Heart left ventricle (tissue), 16 donors: Measurements from ENCODE around the gene PAN3. TPM values are rescaled to one million over a fixed set of nuclear protein-coding genes. Genes with fewer than 3 reads are reported as not detected.

Experiments used
- ATAC-seq, 4 donors: fragments of 200-7000 bp; cut with Tn5 transposase; one replicate each; pipeline ENCODE4 v1.9.1; 2020 to 2022; ENCODE audit warnings: moderate library complexity in 4 of 4, mild to moderate bottlenecking in 3 of 4, moderate number of reproducible peaks in 1 of 4
- DNase-seq, 5 donors: peaks; one replicate each; pipeline ENCODE4 v3.0.0-alpha.2; 2020
- H3K27ac ChIP-seq, 12 donors: fragments of 200-600 bp; sonication (generic) in 4 of 12; one replicate each; pipeline versions ENCODE4 v1.5.0 to v1.8.0; 2016 to 2022; ENCODE audit warnings: mild to moderate bottlenecking in 2 of 12
- H3K27me3 ChIP-seq, 9 donors: fragments of 200-600 bp; sonication (generic) in 2 of 9; one replicate each; pipeline versions ENCODE4 v1.5.1 to v1.8.0; 2016 to 2022; ENCODE audit warnings: mild to moderate bottlenecking in 3 of 9
- H3K36me3 ChIP-seq, 9 donors: fragments of 200-600 bp; sonication (generic) in 2 of 9; one replicate each; pipeline versions ENCODE4 v1.5.0 to v1.8.0; 2018 to 2022; ENCODE audit warnings: mild to moderate bottlenecking in 2 of 9
- H3K4me1 ChIP-seq, 12 donors: fragments of 200-600 bp; sonication (generic) in 4 of 12; one replicate each; pipeline versions ENCODE4 v1.5.0 to v1.8.0; 2016 to 2022; ENCODE audit warnings: mild to moderate bottlenecking in 3 of 12
- H3K4me3 ChIP-seq, 12 donors: fragments of 200-600 bp; sonication (generic) in 4 of 12; one replicate each; pipeline versions ENCODE4 v1.5.0 to v1.8.0; 2017 to 2022; ENCODE audit warnings: mild to moderate bottlenecking in 9 of 12, moderate library complexity in 4 of 12
- H3K9me3 ChIP-seq, 12 donors: fragments of 200-600 bp; sonication (generic) in 4 of 12; one replicate each; pipeline versions ENCODE4 v1.5.0 to v1.8.0; 2016 to 2022; ENCODE audit warnings: mild to moderate bottlenecking in 1 of 12
- CTCF ChIP-seq, 12 donors: fragments of 200-600 bp; sonication (generic) in 4 of 12; IDR thresholded peaks; one replicate each; pipeline versions ENCODE4 v1.5.0 to v1.8.0; 2018 to 2022; ENCODE audit warnings: antibody characterized with exemption in 12 of 12, mild to moderate bottlenecking in 5 of 12
- POLR2A ChIP-seq, 2 donors: fragments of 450-650 bp; IDR thresholded peaks; one replicate each; pipeline ENCODE4 v1.6.1; 2017; ENCODE audit warnings: antibody characterized with exemption in 2 of 2, mild to moderate bottlenecking in 2 of 2, moderate library complexity in 2 of 2
- WGBS, 4 donors: extraction: QIAGEN DNeasy Blood & Tissue Kit in 2 of 4; methylation state at CpG; one replicate each; pipeline versions ENCODE4 v1.1.5 to v1.1.7; 2013 to 2018; 5-methylcytosine and 5-hydroxymethylcytosine counted together
- intact Hi-C, 10 donors: fragments of 100-400 bp; cut with DNase I; formaldehyde crosslinking; loops; one replicate each; pipeline versions ENCODE4 v1.11.1 to v1.14.2; 2022
- polyA plus RNA-seq, 2 donors: library from polyadenylated mRNA; stranded (reverse); fragments of 200-250 nt; gene quantifications; one replicate each; pipeline ENCODE4 v1.2.3, GENCODE V29; 2013
- total RNA-seq, 9 donors: library from RNA; depleted of rRNA in 2 of 9; stranded (reverse); fragments of >200 nt in 2 of 9; fragmentation: NEBNext Ultra II Directional in 3 of 9; extraction: Animal tissue kit (Norgen Biotek cat#: 25700) in 3 of 9; gene quantifications; one replicate each; pipeline versions ENCODE4 v1.1.0 to v1.2.4, GENCODE V29; 2016 to 2023
- donor health status: ischemic (EF 13 %, LVEDD 7.1; RV severe dilation, severe dysfunction).
- donor health status: healthy with polysubstance abuse.
- donor health status: DM: no; HTN: yes; CAD: no.
- donor health status: DM: no; HTN: no; CAD: no.
- donor health status: ischemic (EF 25% LVEDD 6.9; RV normal size, moderate dysfunction).
- donor health status: ischemic (EF 25% LVEDD 5.7; RV mildly dilated, moderate dysfunction).
- donor health status: healthy.
- donor health status: DM: yes; HTN: yes; CAD: no.
- donor health status: ischemic (EF 35%, LVEDD 5.7; RV mildly dilated, moderate dysfunction).
- donor health status: nonischemic (EF 11% LVEDD 7.7; RV severe dilation, severe dysfunction).
- donor health status: DM: yes; HTN: yes; CAD: no.
- donor health status: PGD.
- donor health status: ischemic (EF 29% LVEDD 5.4; RV normal size, mild dysfunction).
- donor health status: nonischemic (EF 23%, LVEDD 6.1; RV moderate dilation, normal function).

Gene PAN3
- total and polyA plus RNA-seq, 11 donors = 4.1 to 18.8 (median 9.2) TPM

GRCh38 chr13:28116736-28117135 is 21.6 kb upstream of the PAN3 start:
- Histone ChIP-seq H3K27me3 (peaks cover 0 to 7% (median 0%) of the 10 kb centered on the region in 9 donors), H3K27ac (no peak overlapping the region), H3K4me1 (peaks cover 0 to 7% (median 0%) of the 10 kb centered on the region in 12 donors), H3K4me3 (no peak overlapping the region), H3K36me3 (no peaks in the 10 kb centered on the region), H3K9me3 (no peaks in the 10 kb centered on the region)
- ATAC-seq = no peak
- DNase-seq = no peak
- 77 to 87% (median 81%) methylated on average over 1 of the region's 1 CpG for WGBS, 4 donors
- no peak for TF ChIP-seq CTCF (IDR thresholded peaks at IDR 0.05)
- no peak for TF ChIP-seq POLR2A (IDR thresholded peaks at IDR 0.05)
- intact Hi-C loops = no loop called here

- peak in 3 of 4 donors; percentile 49 to 57 (median 50) for ATAC-seq
- WGBS, 4 donors = 43 to 61% (median 50%) methylated on average over 9 of the region's 9 CpGs
- no peak for TF ChIP-seq CTCF (IDR thresholded peaks at IDR 0.05)
- no peak for TF ChIP-seq POLR2A (IDR thresholded peaks at IDR 0.05)
- no peak overlapping the region for H3K27ac ChIP-seq
- H3K9me3 ChIP-seq = no peaks in the 10 kb centered on the region
- H3K36me3 ChIP-seq = no peaks in the 10 kb centered on the region
- peaks cover 0 to 7% (median 0%) of the 10 kb centered on the region in 12 donors for H3K4me1 ChIP-seq
- H3K4me3 ChIP-seq = no peak overlapping the region
- intact Hi-C loops = no loop called here
- DNase-seq = peak; percentile 48 to 81 (median 55)
- H3K27me3 ChIP-seq = peaks cover 0 to 7% (median 0%) of the 10 kb centered on the region in 9 donors
Observed at GRCh38 chr13:28117689-28118377, 20.5 kb upstream of the PAN3 start.

GRCh38 chr13:28120317-28120716 is 18.0 kb upstream of the PAN3 start:
- no peak for DNase-seq
- intact Hi-C loops = no loop called here
- TF ChIP-seq POLR2A (IDR thresholded peaks at IDR 0.05) (no peak), CTCF (IDR thresholded peaks at IDR 0.05) (no peak)

GRCh38 chr13:28121224-28121623 is 17.1 kb upstream of the PAN3 start:
- 92 to 98% (median 96%) methylated on average over 8 of the region's 8 CpGs for WGBS, 4 donors
- Histone ChIP-seq H3K4me1 (peaks cover 0 to 7% (median 0%) of the 10 kb centered on the region in 12 donors), H3K27ac (no peak overlapping the region), H3K4me3 (no peak overlapping the region), H3K36me3 (no peaks in the 10 kb centered on the region), H3K9me3 (no peaks in the 10 kb centered on the region), H3K27me3 (peaks cover 0 to 11% (median 0%) of the 10 kb centered on the region in 9 donors)
- no peak for ATAC-seq
- intact Hi-C loops = no loop called here
- no peak for DNase-seq
- TF ChIP-seq POLR2A (IDR thresholded peaks at IDR 0.05) (no peak), CTCF (IDR thresholded peaks at IDR 0.05) (no peak)

More at GRCh38 chr13:28120317-28120716, 18.0 kb upstream of the PAN3 start:
- no peak for ATAC-seq
- H3K27ac ChIP-seq = no peak overlapping the region
- H3K4me3 ChIP-seq = no peak overlapping the region
- no peaks in the 10 kb centered on the region for H3K9me3 ChIP-seq
- H3K36me3 ChIP-seq = no peaks in the 10 kb centered on the region
- peaks cover 0 to 7% (median 0%) of the 10 kb centered on the region in 12 donors for H3K4me1 ChIP-seq
- peaks cover 0 to 11% (median 0%) of the 10 kb centered on the region in 9 donors for H3K27me3 ChIP-seq
